ENCODE measurements around the gene NFE2L2.
A peak's percentile ranks its signal among the peaks of the same experiment; 100 is the strongest.
"Not testable (repeated sequence)": the region's sequence is repeated elsewhere in the genome, so short reads cannot be mapped to it uniquely, and the experiment has no call there.

Gene NFE2L2

DNA sequence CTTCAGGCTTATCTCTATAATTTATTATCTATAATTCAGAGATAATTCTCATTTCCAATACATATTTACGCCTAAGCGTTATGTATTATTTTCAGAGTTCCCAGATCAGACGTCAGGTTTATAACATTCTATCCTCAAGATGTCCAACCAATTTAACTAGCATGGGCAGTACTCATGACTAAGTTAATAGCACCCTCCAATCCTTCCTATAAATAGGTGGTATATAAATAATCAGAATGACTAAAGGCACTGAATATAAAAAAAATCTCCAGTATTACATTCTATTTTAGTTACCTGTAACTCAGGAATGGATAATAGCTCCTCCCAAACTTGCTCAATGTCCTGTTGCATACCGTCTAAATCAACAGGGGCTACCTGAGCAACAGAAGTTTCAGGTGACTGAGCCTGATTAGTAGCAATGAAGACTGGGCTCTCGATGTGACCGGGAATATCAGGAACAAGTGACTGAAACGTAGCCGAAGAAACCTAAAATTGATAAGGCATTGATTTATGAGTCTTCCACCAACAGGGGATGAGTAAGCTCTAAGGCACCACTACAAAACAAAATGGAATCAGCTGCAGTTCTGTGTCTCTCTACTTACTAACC is 32.3 kb downstream of the NFE2L2 start:
- no peak for DNase-seq

DNA sequence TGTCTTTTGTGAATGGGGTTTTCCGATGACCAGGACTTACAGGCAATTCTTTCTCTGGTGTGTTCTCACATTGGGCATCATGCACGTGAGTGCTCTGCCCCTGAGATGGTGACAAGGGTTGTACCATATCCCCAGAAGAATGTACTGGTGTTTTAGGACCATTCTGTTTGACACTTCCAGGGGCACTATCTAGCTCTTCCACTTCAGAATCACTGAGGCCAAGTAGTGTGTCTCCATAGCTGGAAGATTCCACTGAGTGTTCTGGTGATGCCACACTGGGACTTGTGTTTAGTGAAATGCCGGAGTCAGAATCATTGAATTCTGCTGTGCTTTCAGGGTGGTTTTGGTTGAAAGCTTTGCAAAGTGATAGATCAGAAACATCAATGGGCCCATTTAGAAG is 33.3 kb downstream of the NFE2L2 start:
- no peak for DNase-seq

DNA sequence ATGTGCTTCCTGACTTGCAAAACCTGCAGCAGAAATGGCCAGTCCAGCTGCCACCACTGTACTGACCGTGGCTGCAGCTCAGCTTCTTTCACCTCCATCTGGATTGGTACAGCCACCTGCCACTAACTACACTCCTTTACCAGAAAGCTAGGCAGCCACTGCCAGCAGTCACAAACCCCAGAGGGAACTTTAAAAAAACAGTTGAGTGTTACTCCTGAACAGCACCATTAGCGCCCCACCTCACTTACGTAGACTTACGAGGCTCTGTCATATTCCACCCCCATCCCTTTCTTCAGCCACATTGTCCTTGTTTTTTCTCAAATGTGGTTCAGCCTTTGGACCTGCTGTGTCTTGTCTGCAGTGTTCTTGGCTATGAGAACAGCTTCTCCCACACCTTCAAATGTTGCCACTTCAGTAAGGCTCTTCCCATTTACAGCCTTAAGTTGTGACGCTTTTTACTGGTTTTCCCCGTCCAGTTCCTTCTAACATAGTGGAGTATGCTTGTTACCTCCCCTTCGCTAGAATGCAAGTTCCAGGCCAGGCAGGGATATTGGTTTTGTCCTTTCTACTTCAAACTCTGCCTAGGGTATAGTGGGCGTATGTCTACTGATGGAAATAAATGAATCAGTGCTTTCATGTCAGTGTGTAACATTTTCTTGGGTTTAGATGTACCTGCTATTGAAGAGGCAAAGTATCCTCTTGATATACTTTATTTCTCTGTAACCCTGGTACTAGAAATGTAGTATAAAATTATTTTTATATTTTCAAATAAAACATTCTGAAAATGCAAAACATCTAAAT is 34.9 kb downstream of the NFE2L2 start:
- DNase-seq, result no peak

DNA sequence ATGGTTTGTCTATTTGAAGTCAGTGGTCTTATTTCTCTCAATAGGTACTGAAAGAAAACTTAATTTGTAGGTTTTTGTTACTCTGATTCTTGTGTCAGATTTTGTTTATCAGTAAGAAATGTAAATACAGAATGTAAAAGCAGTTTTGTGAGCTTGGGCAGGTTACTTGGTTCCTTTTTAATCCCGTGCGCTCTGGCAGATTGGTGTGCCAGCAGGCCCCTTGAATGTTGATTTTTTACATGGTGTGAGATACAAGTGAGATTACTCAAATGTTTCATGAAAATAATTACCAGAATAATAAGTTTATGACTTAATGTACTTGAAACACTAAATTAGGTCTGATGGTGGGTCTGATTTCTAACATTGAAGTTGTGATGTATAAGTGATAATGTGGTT is 38.6 kb downstream of the NFE2L2 start:
- no peak for DNase-seq

DNA sequence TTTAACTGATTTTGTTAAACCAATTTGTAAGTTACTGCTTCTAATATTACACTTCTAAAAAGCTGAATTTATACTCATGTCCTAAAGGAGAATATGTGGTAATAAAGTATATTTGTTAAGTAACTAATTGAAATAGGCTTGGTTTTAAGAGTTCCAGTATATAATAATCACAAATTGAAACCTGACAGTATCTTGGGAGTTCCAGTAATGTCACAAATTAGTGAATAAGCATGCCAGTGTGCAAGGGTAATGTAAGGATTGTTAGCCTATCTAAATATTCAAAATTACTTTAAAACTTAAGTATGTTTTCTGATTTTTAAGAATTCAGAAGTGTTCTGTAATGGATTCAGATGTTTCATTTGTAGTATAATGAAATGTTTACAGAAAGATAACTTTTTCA is 41.1 kb downstream of the NFE2L2 start:
- DNase-seq, result not testable (repeated sequence)

DNA sequence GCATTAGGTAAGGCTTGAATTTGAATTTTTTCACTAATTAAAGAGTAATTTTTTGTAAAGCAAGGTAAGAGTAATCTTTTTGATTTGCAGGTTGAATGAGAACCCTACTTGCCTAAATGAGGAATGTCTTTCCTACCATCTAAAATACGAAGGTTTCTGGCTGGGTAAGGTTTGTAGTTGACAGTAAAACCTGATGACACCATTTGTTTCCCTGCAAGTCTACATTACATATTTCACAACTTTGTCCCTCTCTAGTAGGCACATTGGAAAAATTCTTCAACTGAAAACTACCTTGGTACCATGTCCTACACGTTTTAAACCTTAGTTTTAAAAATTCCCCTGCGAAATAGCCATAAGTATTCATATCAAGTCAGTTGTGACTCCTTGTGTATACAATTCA is 42.6 kb downstream of the NFE2L2 start:
- DNase-seq, result no peak

DNA sequence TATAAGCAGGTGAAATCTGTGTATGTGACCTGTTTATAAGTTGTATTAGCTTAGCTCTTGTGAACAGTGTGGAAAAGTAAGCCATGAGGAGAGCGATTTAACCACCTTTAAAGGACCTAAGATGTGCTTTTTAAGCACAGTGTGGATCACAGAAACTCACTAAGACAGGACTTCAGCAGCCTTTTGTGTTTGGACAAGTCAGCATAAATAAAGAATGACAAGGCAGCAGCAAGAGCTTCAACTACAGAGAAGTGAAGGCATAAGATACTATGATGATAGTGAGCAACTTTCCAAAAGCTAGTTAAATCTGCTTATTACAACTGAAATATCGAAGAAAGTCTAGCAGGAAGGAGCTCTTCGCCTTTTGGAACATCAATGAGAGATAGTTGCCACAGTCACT is 43.0 kb downstream of the NFE2L2 start:
- no peak for DNase-seq

DNA sequence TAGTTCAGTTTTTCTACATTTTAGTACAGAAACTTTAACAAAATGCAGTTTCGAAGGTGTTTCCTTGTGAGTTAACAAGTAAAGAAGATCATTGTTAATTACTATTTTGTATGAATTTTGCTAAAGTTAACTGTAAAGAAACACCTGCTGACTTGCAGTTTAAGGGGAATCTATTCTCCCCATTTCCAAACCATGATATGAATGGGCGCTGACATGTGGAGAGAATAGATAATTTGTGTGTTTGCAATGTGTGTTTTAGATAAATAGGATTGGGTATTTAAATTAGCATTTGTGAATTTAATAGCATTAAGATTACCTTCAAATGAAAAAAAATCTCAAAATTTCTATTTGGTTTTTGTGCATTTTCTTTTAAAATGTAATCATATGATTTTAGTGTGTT is 44.7 kb downstream of the NFE2L2 start:
- DNase-seq, result not testable (repeated sequence)

DNA sequence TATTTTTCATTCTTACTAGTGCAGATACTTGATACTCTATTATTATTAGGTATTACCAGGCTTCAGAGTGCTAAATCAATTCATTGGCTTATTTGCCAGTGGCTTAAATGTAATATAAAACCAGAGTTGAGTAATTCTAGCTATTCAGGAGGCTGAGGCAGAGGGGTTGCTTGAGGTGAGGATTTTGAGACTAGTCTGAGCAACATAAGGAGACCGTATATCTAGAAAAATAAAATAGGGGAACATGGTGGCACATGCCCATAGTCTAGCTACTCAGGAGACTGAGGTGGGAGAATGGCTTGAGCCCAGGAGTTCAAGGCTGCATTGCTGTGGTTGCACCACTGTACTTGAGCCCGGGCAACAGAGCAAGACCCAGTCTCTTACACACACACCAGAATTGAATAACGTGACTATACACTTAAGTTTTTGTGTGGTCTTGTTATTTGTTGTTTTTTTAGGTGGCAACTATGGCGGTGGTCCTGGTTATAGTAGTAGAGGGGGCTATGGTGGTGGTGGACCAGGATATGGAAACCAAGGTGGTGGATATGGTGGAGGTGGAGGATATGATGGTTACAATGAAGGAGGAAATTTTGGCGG is 47.2 kb downstream of the NFE2L2 start:
- DNase-seq, result no peak

DNA sequence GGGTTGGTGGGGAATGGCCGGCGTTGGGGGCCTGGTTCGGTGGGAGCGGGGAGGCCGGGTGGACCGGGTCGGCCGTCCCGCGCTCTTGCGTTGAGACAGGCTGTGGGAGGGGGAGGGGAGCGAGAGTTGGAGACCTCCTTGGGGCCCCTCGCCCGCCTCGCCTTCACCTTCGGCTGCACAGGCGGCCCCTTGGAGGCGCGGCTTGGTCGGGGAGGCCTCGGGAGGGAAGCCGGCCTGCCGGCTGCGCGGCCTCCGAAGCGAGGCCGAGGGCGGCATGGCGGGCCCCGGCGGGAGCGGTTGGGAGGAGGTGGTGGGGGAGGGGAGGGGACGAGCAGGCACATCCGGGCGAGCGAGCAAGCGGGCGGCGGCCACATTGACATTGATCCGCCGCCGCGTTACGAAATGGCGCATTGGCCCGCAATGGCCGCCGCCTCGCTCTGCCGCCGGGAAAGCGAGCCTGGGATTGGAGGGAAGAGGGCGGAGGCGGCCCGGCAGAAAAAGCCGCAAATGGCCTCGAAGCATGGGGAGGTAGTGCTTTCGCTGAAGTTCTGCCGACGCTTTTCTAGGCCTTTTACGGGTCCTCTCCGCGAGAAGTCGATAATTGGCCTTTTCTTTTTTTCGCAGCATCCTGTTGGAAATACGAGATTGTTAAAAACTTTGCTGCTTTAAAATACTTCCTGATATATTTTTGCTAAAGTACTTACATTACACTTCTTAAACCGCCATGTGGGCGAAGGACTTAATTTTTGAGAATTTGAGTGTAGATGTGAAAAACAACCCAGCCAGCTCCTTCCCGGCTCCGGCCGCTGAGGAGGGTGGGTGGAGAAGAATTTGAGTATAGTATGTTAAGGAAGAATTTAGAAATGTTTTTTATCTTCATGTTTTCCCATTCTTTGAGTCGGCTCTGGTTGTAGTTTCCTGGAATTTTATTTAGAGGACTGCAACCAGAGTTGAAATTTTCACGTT is 51.4 kb downstream of the NFE2L2 start:
- DNase-seq, result peak; percentile 86

DNA sequence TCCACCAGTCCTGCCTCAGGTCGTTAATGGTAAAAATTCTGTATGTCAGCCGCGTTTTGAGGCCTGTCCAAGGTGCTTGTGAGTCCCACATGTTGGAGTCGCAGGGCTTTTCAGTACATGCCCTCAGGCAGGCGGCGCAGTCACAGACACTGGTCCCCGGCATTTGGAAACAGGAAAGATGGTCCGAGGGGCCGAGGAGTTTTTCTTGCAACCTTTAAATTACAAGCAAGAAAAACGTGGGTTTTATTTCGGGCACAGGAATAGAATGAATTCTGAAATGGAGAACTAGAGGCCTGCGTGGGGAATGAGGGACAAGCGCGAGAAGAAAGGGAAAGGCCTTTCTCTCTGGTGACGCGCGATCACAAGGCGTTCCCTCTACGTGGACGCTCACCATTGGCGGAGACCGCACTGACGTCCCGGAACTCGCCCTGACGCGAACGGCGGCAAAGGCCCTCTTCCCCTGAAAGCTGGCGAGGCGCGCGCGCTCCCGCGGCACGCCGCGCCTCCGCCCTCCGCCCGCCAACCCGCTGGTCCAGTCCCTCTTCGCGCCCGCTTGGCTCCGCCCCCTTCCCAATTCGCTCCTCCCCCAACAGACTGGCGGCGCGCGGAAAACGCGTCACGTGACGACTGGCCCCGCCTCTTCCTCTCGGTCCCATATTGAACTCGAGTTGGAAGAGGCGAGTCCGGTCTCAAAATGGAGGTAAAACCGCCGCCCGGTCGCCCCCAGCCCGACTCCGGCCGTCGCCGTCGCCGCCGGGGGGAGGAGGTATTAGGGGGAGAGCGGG is 52.2 kb downstream of the NFE2L2 start, which contains the start of gene HNRNPA3:
HNRNPA3 (plus strand) TSS at position 689 of the 785 bp plus-strand sequence; CDS start at position 695, 6 bp downstream.
- peak; percentile 97 for DNase-seq

DNA sequence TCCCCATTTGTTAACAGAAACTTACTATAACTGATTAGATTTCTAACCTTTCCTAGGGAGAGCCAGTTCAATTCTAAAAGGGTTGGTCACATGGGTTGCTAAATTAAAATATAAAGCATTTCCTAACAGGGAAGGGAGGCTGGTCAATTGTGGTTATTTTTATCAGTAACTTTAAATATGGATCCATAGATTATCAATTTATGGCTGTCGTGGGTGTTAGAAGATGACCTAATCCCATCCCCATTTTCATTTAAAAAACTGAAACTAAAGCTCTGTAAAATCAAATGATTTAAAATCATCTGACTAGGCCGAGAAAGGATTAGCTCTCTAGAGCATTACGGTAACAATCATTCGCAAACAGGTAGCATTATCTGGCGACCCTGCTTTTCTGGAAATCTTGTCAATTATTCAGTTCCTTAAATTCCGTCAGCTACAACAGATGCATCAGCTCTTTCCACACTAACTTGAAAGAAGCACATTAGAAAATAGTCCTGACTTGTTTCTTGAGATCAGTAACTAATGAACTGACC is 52.9 kb downstream of the NFE2L2 start:
- no peak for DNase-seq

DNA sequence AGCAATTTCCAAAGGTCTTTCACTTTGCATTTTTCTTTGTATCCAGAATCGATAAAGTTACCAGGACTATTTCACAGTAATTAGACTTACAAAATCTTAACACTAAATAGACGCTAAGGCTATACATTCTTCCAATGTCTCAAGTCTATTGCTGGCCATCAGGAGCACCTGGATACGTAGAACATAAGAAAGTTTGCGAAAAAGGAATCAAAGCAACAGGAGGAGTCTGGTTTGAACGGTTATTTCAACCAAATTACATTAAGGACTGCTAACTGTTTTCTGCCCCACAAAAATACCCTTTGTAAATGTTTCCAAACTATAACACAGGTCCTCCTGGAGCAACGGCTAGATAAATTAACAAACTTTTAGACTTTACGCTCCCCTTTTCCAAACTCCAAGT is 53.4 kb downstream of the NFE2L2 start:
- no peak for DNase-seq

DNA sequence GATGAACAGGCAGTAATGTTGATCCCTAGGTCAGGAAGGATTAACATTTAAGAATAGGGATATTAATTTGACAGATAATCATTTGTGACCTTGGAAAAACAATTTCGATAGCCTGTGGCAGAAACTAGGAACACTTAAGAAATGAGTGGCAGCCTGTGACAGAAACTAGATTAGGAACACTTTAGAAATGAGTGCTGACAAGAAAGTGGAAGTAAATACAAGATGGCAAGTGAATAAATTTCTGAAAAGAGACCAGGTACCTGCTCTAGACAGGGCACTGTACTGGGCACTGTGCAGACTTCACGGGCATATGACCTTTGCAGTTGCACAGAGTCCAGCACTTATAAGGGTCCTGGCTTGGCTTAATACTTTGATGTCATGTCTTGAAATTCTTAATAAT is 57.4 kb downstream of the NFE2L2 start:
- no peak for DNase-seq

DNA sequence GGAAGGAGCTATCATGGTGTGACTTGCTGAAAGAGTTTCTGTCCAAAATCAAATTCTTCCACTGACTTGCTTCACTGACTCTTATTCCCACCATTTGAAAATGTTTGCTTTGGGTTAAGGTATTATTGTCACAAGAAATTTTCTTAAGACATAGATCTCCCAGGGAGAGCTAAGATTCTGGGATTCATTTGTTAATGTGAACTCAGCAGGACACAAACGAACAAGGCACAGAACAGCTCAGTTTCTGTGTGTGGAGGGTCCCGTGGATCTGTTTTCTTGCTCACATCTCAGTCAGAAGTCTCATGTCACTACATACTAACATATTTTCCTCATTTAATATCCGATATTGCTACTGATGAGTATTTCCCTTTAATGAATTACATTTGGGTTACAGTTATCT is 60.1 kb downstream of the NFE2L2 start:
- DNase-seq, result no peak

DNA sequence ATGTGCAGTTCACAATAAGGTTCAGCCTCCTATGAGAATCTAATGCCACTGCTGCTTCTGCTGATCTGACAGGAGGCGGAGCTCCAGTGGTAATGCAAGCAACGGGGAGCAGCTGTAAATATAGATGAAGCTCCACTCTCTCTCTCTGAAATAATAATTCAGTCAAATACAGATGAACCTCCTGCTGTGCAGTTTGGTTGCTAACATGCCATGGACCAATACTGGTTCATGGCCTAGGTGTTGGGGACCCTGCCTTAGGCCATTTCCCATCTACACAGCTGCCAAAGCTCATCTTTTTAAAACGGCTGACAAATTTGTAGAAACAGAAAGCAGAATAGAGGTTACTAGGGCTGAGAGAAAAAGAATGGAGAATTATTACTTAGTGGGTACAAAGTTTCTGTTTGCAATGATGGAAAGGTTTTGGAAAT is 62.6 kb downstream of the NFE2L2 start:
- DNase-seq, result no peak

DNA sequence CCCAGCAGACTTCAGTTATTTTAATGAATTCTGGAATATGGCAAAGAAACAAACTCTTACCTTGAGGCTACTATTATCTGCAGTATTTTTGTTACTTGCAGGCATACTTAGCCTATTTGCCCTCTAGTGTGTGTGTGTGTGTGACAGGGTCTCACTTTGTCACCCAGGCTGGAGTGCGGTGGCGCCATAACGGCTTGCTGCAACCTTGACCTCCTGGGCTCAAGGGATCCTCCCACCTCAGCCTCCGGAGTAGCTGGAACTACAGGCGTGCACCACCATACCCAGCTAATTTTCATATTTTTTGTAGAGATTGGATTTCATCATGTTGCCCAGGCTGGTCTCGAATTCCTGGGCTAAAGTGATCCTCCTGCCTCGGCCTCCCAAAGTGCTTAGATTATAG is 64.1 kb downstream of the NFE2L2 start:
- not testable (repeated sequence) for DNase-seq

DNA sequence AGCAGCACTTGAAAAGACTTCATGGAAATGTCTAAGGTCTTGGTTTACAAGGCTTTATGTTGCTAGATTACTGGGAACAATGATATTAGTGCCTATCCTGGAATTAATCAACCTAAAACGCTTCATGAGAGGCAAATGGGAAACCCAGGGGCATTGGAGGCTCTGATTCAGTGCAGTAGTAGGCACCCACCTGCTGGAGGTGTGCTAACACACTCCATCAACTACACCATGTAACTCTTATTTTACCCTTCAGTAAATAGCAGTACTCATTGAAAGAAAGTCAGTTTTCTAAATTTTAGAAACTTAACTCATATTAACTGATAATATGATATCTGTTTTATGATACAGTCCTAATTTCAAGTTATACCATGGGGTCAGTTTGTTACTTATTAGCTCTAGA is 69.3 kb downstream of the NFE2L2 start:
- DNase-seq, result no peak

DNA sequence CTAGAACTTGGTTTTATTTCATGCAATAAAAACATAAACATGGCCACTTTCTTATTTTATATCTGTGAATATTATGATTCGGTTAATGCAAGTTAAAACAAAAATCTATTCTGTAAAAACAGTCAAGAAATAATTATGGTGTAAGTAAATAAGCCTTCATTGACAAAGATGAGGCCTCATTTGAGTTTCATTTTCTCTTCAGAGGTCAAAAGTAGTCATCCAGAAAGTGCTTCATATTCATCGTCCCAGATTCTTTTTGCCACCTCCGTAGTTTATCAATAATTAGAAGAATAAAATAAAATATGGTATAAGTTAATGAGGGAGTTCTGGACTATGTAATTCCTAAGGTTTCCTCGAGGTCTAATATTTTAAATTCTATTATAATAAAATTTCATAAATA is 71.3 kb downstream of the NFE2L2 start:
- DNase-seq, result no peak

DNA sequence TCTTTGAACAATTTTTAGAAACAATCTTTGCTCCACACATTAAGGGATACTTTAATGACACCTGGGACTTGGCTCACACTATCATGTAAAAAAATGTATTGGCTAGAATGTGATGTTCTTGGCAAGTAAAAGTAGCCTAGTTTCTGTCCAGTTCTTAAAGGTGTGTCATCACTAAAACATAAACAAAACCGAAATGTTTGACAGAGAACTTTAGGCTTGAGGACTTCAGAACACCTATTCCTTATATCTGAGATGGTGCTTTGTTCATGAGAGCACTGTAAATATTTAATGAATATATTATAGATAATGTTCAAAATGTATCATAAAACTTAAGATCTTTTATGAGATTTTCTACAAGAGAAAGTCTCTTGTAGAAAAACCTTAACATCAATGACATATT is 71.7 kb downstream of the NFE2L2 start:
- DNase-seq, result no peak

DNA sequence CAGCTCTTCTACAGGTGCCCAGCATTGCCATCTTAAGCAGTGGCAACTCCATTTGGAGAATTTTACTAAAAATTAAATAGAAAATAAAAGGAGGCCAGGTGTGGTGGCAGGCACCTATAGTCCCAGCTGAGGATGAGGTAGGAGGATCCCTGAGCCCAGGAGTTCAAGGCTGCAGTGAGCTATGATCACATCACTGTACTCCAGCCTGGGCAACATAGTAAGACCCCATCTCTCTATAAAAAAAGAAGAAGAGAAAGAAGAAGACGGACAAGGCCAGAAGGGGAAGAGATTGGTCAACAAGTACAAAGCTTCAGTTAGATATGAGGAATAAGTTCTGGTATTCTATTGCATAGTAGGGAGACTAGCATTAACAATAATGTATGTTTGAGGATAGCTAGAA is 73.6 kb downstream of the NFE2L2 start:
- no peak for DNase-seq
